Panc1 (cell line): ENCODE measurements around the gene IDH2. TPM values are rescaled to one million over a fixed set of nuclear protein-coding genes. Genes with fewer than 3 reads are reported as not detected.

ENCODE experiments used
- ATAC-seq: fragments of 200-7000 bp; cut with Tn5 transposase; 2 replicates; pipeline ENCODE4 v1.9.1; 2020; ENCODE audit warnings: mild to moderate bottlenecking, moderate library complexity
- BruUV-seq: library from RNA; stranded (reverse); fragments of 400-500 nt; replicated peaks from 2 replicates; lab custom pipeline; 2021; lab: Mats Ljungman, UMichigan
- CTCF ChIA-PET: fragments of 300-600 bp; sonication (Branson Sonifier 250); formaldehyde crosslinking; loops from one replicate; lab custom pipeline; 2022; ENCODE audit warnings: antibody characterized with exemption; lab: Charles Lee
- POLR2A ChIA-PET: fragments of 300-600 bp; sonication (Branson Sonifier 250); formaldehyde crosslinking; loops from one replicate; lab custom pipeline; 2022; ENCODE audit warnings: antibody characterized with exemption; lab: Charles Lee
- DNase-seq: peaks from one replicate; pipeline ENCODE4 v3.0.0-alpha.2; 2010; ENCODE audit warnings: low read depth, low spot score
- H3K27ac ChIP-seq: 2 replicates; pipeline ENCODE4 v1.5.1; 2011; ENCODE audit warnings: mild to moderate bottlenecking, low read length, inconsistent platforms
- H3K27me3 ChIP-seq: fragments of 200-500 bp; sonication (Bioruptor generic); 2 replicates; pipeline ENCODE4 v1.6.0; 2014; ENCODE audit warnings: low read length, inconsistent platforms; ENCODE audit not compliant: control insufficient read depth, insufficient read depth
- H3K36me3 ChIP-seq: fragments of 200-500 bp; sonication (Bioruptor generic); 2 replicates; pipeline ENCODE4 v1.5.1; 2014; ENCODE audit warnings: inconsistent platforms, mild to moderate bottlenecking, low read length, moderate library complexity; ENCODE audit not compliant: control insufficient read depth, insufficient read depth
- H3K4me1 ChIP-seq: 2 replicates; pipeline ENCODE4 v1.5.1; 2011; ENCODE audit warnings: inconsistent platforms, mild to moderate bottlenecking, low read length, moderate library complexity; ENCODE audit not compliant: control insufficient read depth, insufficient read depth
- H3K4me3 ChIP-seq, 2 experiments: 2 replicates each; pipeline ENCODE4 v1.5.1; 2011 to 2012; ENCODE audit warnings: low read depth in 2 of 2, low read length in 2 of 2, mild to moderate bottlenecking in 2 of 2, inconsistent platforms in 1 of 2, moderate library complexity in 1 of 2
- H3K9me3 ChIP-seq: fragments of 200-500 bp; sonication (Bioruptor generic); 2 replicates; pipeline ENCODE4 v1.5.1; 2014; ENCODE audit warnings: low read depth, mild to moderate bottlenecking, inconsistent platforms, low read length, moderate library complexity; ENCODE audit not compliant: control insufficient read depth, insufficient read depth
- POLR2AphosphoS5 ChIP-seq: IDR thresholded peaks from 2 replicates; pipeline ENCODE4 v1.6.1; 2012; ENCODE audit warnings: mild to moderate bottlenecking, low read depth, low read length, moderate library complexity
- SIN3A ChIP-seq: IDR thresholded peaks from 2 replicates; pipeline ENCODE4 v1.6.1; 2012; ENCODE audit warnings: low read depth, mild to moderate bottlenecking, low read length, moderate library complexity, borderline replicate concordance; ENCODE audit not compliant: insufficient read depth
- TCF7L2 ChIP-seq: IDR thresholded peaks from 2 replicates; pipeline ENCODE4 v1.6.1; 2011; ENCODE audit warnings: mild to moderate bottlenecking, low read depth, low read length, inconsistent platforms
- in situ Hi-C: cut with HindIII; loops from 2 replicates; pipeline ENCODE4 v1.10.0; 2016; ENCODE audit warnings: low sequenced_read_pairs, low pct_unique_long_range_greater_than_20kb
- intact Hi-C: fragments of 100-400 bp; cut with micrococcal nuclease; formaldehyde crosslinking; loops from one replicate; pipeline ENCODE4 v1.10.0; 2022; ENCODE audit not compliant: unreplicated experiment
- total RNA-seq: library from RNA; stranded (reverse); gene quantifications from one replicate; pipeline ENCODE4 v1.2.1, GENCODE V29; 2021; ENCODE audit not compliant: unreplicated experiment
- TF ChIP-seq, protein P1 (sequence below), 2 experiments: IDR thresholded peaks; 2 replicates each; pipeline ENCODE4 v1.6.1; 2011 to 2012; ENCODE audit warnings: low read depth in 2 of 2, control low read depth in 1 of 2, low read length in 1 of 2, mild to moderate bottlenecking in 1 of 2, moderate library complexity in 1 of 2; ENCODE audit not compliant: insufficient read depth in 1 of 2
- TF ChIP-seq, protein P2 (sequence below): fragments of 450-650 bp; IDR thresholded peaks from 2 replicates; pipeline ENCODE4 v1.5.1; 2017; ENCODE audit warnings: mild to moderate bottlenecking

The IDH2 gene
- total RNA-seq, 1 experiment from 2014 or later: 197 TPM

DNA sequence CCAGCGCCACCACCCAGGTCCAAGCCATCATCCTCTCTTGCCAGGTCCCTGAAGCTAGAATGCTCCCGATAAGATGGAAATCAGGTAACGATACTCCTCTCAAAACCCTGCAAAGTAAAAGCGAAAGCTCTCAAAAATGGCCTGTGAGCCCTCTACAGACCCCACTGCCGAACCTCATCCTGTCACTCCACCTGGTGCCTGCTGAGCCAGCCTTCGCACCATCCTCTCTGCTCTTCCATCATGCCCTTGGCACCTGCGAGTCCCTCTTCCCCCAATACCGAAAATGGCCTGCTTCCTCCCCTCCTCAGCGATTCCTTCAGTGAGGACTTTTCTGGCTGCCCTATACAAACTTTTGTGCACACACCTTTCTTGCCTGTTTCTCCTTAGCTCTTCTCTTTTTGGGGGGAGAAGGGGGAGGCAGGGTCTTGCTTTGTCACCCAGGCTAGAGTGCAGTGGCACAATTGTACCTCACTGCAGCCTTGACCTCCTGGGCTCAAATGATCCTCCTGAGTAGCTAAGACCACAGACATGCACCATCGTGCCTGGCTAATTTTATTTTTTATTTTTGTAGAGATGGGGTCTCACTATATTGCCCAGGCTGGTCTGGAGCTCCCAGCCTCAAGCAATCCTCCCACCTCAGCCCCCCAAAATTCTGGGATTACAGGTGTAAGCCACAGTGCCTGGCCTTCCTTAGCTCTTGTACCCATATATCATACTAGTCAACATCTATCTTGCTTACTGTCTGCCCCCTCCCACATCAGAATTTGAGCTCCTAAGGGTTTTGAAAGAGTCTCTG, 3.0 kb downstream of the IDH2 start:
- Histone ChIP-seq H3K27me3 (no peaks in the 10 kb centered on the region), H3K9me3 (no peaks in the 10 kb centered on the region), H3K36me3 (no peaks in the 10 kb centered on the region), H3K4me3 (no peak overlapping the region), H3K27ac (peak overlapping the region; percentile 87), H3K4me1 (peaks cover 64% of the 10 kb centered on the region)
- DNase-seq (no peak), ATAC-seq (no peak)
- intact Hi-C loops: no loop called here
- BruUV-seq: no TSS peak
- in situ Hi-C loops: no loop called here
- TF ChIP-seq, protein P1, sequence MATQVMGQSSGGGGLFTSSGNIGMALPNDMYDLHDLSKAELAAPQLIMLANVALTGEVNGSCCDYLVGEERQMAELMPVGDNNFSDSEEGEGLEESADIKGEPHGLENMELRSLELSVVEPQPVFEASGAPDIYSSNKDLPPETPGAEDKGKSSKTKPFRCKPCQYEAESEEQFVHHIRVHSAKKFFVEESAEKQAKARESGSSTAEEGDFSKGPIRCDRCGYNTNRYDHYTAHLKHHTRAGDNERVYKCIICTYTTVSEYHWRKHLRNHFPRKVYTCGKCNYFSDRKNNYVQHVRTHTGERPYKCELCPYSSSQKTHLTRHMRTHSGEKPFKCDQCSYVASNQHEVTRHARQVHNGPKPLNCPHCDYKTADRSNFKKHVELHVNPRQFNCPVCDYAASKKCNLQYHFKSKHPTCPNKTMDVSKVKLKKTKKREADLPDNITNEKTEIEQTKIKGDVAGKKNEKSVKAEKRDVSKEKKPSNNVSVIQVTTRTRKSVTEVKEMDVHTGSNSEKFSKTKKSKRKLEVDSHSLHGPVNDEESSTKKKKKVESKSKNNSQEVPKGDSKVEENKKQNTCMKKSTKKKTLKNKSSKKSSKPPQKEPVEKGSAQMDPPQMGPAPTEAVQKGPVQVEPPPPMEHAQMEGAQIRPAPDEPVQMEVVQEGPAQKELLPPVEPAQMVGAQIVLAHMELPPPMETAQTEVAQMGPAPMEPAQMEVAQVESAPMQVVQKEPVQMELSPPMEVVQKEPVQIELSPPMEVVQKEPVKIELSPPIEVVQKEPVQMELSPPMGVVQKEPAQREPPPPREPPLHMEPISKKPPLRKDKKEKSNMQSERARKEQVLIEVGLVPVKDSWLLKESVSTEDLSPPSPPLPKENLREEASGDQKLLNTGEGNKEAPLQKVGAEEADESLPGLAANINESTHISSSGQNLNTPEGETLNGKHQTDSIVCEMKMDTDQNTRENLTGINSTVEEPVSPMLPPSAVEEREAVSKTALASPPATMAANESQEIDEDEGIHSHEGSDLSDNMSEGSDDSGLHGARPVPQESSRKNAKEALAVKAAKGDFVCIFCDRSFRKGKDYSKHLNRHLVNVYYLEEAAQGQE (IDR thresholded peaks at IDR 0.05; ENCODE audit: insufficient read depth in 1 of 2, low read depth in 2 of 2, low read length in 1 of 2): no peak
- TF ChIP-seq SIN3A: no peak
- no peak for TF ChIP-seq TCF7L2
- TF ChIP-seq, protein P2, sequence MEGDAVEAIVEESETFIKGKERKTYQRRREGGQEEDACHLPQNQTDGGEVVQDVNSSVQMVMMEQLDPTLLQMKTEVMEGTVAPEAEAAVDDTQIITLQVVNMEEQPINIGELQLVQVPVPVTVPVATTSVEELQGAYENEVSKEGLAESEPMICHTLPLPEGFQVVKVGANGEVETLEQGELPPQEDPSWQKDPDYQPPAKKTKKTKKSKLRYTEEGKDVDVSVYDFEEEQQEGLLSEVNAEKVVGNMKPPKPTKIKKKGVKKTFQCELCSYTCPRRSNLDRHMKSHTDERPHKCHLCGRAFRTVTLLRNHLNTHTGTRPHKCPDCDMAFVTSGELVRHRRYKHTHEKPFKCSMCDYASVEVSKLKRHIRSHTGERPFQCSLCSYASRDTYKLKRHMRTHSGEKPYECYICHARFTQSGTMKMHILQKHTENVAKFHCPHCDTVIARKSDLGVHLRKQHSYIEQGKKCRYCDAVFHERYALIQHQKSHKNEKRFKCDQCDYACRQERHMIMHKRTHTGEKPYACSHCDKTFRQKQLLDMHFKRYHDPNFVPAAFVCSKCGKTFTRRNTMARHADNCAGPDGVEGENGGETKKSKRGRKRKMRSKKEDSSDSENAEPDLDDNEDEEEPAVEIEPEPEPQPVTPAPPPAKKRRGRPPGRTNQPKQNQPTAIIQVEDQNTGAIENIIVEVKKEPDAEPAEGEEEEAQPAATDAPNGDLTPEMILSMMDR: no peak
- CTCF ChIA-PET: interaction anchor here (0.5 kb wide), 1 partner anchor 45 kb away, joined by 6 read pairs; no protein-coding TSS in a partner anchor
- POLR2A ChIA-PET: interaction anchor here (0.5 kb wide), 1 partner anchor 11 kb away, joined by 13 read pairs; no protein-coding TSS in a partner anchor

DNA sequence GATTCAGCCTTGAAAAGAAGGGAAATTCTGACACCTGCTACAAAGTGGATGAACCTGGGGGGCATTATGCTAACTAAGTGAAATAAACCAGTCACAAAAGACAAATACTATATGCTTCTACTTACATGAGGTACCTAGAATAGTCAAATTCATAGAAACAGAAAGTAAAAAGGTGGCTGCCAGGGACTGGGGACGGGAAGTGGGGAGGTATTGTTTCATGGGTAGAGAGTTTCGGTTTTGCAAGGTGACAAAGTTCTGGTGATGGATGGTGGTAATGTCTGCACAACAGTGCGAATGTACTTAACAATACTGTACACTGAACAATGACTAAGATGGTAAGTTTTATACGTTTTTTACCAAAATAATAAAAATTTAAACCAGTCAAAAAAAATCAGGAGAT, 4.8 kb downstream of the IDH2 start:
- in situ Hi-C loops: no loop called here
- CTCF ChIA-PET: no interaction called here
- DNase-seq: no peak
- H3K27ac ChIP-seq: peak overlapping the region; percentile 87
- H3K9me3 ChIP-seq: no peaks in the 10 kb centered on the region
- intact Hi-C loops: no loop called here
- H3K4me3 ChIP-seq: no peak overlapping the region
- no peak for ATAC-seq
- BruUV-seq: no TSS peak
- TF ChIP-seq, protein P2: no peak
- no peak for TF ChIP-seq TCF7L2
- TF ChIP-seq SIN3A: no peak
- no peak for TF ChIP-seq POLR2AphosphoS5
- TF ChIP-seq, protein P1 (IDR thresholded peaks at IDR 0.05; ENCODE audit: insufficient read depth in 1 of 2, low read depth in 2 of 2, low read length in 1 of 2): no peak
- peaks cover 57% of the 10 kb centered on the region for H3K4me1 ChIP-seq
- H3K27me3 ChIP-seq: no peaks in the 10 kb centered on the region
- POLR2A ChIA-PET: no interaction called here
- H3K36me3 ChIP-seq: no peaks in the 10 kb centered on the region
